ENCODE measurements around the gene PCNX2. TPM values are rescaled to one million over a fixed set of nuclear protein-coding genes. Genes with fewer than 3 reads are reported as not detected.

Gene PCNX2
- total RNA-seq, 1 experiment from 2014 or later: 15.3 TPM

GRCh38 chr1:233340966-233341516 is 45.5 kb upstream of the PCNX2 start (continued):
- TF ChIP-seq SP1 (IDR thresholded peaks at IDR 0.05; ENCODE audit: low read depth) (no peak), EZH2 (IDR thresholded peaks at IDR 0.05) (no peak), CBX3 (IDR thresholded peaks at IDR 0.05; ENCODE audit: low read depth) (no peak), CEBPB (IDR thresholded peaks at IDR 0.05; ENCODE audit: low read depth) (no peak), ELF1 (IDR thresholded peaks at IDR 0.05; ENCODE audit: borderline replicate concordance, low read depth) (no peak), SRF (IDR thresholded peaks at IDR 0.05; ENCODE audit: low read depth) (no peak)

- DNase-seq (ENCODE audit: low read depth, low spot score) (no peak), ATAC-seq (no peak)
- peaks cover 10% of the 10 kb centered on the region; the same call in 1 of the 2 replicates for H4K20me1 ChIP-seq (ENCODE audit: insufficient read depth)
- ChIA-PET POLR2A (no interaction called here), RAD21 (ENCODE audit: low non-redundant PET in 1 of 2, low total read pairs in 2 of 2, uncharacterized antibody in 2 of 2, unreplicated experiment in 2 of 2) (no interaction called here), CTCF (no interaction called here)
- intact Hi-C loops (cut with micrococcal nuclease): no loop called here
- H3K9me2 ChIP-seq (ENCODE audit: insufficient read depth): no peaks in the 10 kb centered on the region
- peaks cover 84% of the 10 kb centered on the region for H3K79me2 ChIP-seq (ENCODE audit: insufficient read depth, low read length)
- BruUV-seq (replicated peaks): no TSS peak
- no peak overlapping the region for H3K9ac ChIP-seq (ENCODE audit: low read length)
- no peak overlapping the region for H3K4me2 ChIP-seq (ENCODE audit: low read length)
- peaks cover 4 to 20% of the 10 kb centered on the region in 2 experiments; a peak in 2 of 4 replicates for H3K4me1 ChIP-seq (ENCODE audit: control insufficient read depth in 1 of 2, insufficient read depth in 2 of 2, low read length in 2 of 2)
- H3K36me3 ChIP-seq (ENCODE audit: control insufficient read depth in 1 of 2, insufficient read depth in 2 of 2, low read length in 2 of 2): no peaks in the 10 kb centered on the region
- H2AFZ ChIP-seq (ENCODE audit: low read depth, low read length, poor library complexity, severe bottlenecking): no peak overlapping the region
- H3K27ac ChIP-seq (ENCODE audit: low read depth, low read length): no peak overlapping the region
- no peaks in the 10 kb centered on the region for H3K9me3 ChIP-seq (ENCODE audit: control insufficient read depth in 1 of 2, insufficient read depth in 1 of 2, low read depth in 1 of 2, low read length in 2 of 2)
- no peaks in the 10 kb centered on the region for H3K27me3 ChIP-seq (ENCODE audit: insufficient read depth, low read length)
- no peak overlapping the region for H3K4me3 ChIP-seq (replicated peaks in 1 of 2; ENCODE audit: low read depth in 1 of 2, low read length in 2 of 2)
- TF ChIP-seq CBX3 (IDR thresholded peaks at IDR 0.05; ENCODE audit: low read depth) (no peak), EZH2phosphoT487 (IDR thresholded peaks at IDR 0.05; ENCODE audit: borderline replicate concordance) (no peak), CEBPB (IDR thresholded peaks at IDR 0.05; ENCODE audit: low read depth) (no peak), EGR1 (IDR thresholded peaks at IDR 0.05; ENCODE audit: low read depth) (no peak), SP1 (IDR thresholded peaks at IDR 0.05; ENCODE audit: low read depth) (no peak), FOSL1 (IDR thresholded peaks at IDR 0.05; ENCODE audit: low read depth) (no peak), CTCF (IDR thresholded peaks at IDR 0.05 in 2 of 3, conservative IDR thresholded peaks at IDR 0.05 in 1 of 3; ENCODE audit: borderline replicate concordance in 1 of 3, insufficient read depth in 1 of 3, low read depth in 2 of 3, low read length in 2 of 3) (no peak), ELF1 (IDR thresholded peaks at IDR 0.05; ENCODE audit: borderline replicate concordance, low read depth) (no peak), REST (IDR thresholded peaks at IDR 0.05; ENCODE audit: low read depth) (no peak), SRF (IDR thresholded peaks at IDR 0.05; ENCODE audit: low read depth) (no peak), ZBTB33 (IDR thresholded peaks at IDR 0.05; ENCODE audit: extremely low read depth, insufficient replicate concordance, low read length) (no peak), SIN3A (IDR thresholded peaks at IDR 0.05; ENCODE audit: low read depth) (no peak), ATF3 (IDR thresholded peaks at IDR 0.05) (no peak), EZH2 (IDR thresholded peaks at IDR 0.05) (no peak), JUND (IDR thresholded peaks at IDR 0.05) (no peak), YY1 (IDR thresholded peaks at IDR 0.05; ENCODE audit: extremely low read depth, insufficient replicate concordance, low read depth, low read length) (no peak), POLR2A (IDR thresholded peaks at IDR 0.05; ENCODE audit: borderline replicate concordance, extremely low read depth, insufficient read depth, insufficient read length) (no peak)
These were observed 44.6 kb upstream of the PCNX2 start for GRCh38 chr1:233340031-233340555.

All from HCT116 (cell line).